ENCODE measurements around the gene ZNF619. TPM values are rescaled to one million over a fixed set of nuclear protein-coding genes. Genes with fewer than 3 reads are reported as not detected.

Gene ZNF619
- total and polyA plus RNA-seq, 9 of the 15 experiments (the other 6 are each of a cell fraction or from before 2014, with no cell fraction given) = 1.3 to 9.1 (median 6.3) TPM

DNA sequence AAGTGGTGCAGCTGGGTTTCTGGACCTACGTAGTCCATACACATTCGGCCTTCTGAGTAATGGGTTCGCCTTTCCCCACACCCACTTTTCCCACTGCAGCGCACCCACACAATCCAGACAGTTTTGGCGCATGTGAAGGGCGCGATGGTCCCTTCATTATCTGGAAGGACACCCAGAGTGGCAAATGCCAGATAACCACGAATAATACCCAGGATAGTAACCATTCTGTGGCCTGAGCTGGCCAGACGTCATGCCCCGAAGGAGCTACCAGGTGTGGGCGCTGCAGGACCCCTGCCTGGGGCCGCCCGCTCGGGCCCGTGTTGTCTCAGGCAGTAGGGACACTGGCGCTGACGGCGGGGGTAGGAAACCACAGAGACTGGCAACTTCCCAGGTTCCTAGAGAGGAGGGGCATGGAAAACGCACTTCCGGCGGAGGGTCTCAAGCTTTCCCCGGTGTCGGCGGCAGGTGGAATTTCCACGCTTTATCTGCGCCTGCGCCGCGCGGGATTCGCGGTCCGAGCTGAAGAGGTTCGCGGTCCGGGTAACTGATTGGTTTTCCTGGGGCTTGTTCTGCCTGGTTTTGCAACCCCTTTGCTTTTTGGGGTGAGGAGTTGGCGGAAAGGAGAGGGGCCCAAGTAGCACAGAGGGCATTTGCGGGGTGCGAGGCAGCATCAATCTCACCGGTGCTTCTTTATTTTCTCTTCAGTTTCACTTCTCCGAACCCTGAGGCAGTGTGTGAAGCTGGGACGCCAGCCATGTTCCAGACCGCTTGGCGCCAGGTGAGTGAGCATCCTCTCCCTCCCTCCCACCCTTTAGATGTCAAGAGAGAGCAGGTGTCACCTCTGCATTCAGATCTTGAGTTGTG, 28.9 kb downstream of the ZNF619 start, which contains the start of gene ZNF620 (continued):
- TF ChIP-seq ZBTB34 (CRISPR knock-in tag; IDR thresholded peaks at IDR 0.05) = no peak
- TF ChIP-seq, protein P1, sequence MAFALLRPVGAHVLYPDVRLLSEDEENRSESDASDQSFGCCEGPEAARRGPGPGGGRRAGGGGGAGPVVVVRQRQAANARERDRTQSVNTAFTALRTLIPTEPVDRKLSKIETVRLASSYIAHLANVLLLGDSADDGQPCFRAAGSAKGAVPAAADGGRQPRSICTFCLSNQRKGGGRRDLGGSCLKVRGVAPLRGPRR (CRISPR knock-in tag; IDR thresholded peaks at IDR 0.05) = no peak
- no peak for TF ChIP-seq ZNF561 (CRISPR knock-in tag; conservative IDR thresholded peaks at IDR 0.05)
- no peak for TF ChIP-seq HMG20B (CRISPR knock-in tag; IDR thresholded peaks at IDR 0.05)
- no peak for TF ChIP-seq ZC3H4 (CRISPR knock-in tag; IDR thresholded peaks at IDR 0.05; ENCODE audit: borderline replicate concordance)
- TF ChIP-seq NR3C1 (CRISPR knock-in tag; IDR thresholded peaks at IDR 0.05) = no peak
- TF ChIP-seq PTRF (tag; IDR thresholded peaks at IDR 0.05) = no peak
- TF ChIP-seq, protein P2, sequence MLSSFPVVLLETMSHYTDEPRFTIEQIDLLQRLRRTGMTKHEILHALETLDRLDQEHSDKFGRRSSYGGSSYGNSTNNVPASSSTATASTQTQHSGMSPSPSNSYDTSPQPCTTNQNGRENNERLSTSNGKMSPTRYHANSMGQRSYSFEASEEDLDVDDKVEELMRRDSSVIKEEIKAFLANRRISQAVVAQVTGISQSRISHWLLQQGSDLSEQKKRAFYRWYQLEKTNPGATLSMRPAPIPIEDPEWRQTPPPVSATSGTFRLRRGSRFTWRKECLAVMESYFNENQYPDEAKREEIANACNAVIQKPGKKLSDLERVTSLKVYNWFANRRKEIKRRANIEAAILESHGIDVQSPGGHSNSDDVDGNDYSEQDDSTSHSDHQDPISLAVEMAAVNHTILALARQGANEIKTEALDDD (IDR thresholded peaks at IDR 0.05) = no peak
- no peak for TF ChIP-seq ZBTB5 (IDR thresholded peaks at IDR 0.05)
- peak; percentile 84 for TF ChIP-seq POLR2G (IDR thresholded peaks at IDR 0.05; ENCODE audit: low read depth, low read length)
- TF ChIP-seq ZKSCAN1 (IDR thresholded peaks at IDR 0.05; ENCODE audit: low read depth, low read length) = no peak
- no peak for TF ChIP-seq PRDM10 (IDR thresholded peaks at IDR 0.05; ENCODE audit: partially characterized antibody)
- TF ChIP-seq HNRNPL (IDR thresholded peaks at IDR 0.05; ENCODE audit: low read depth, low read length) = no peak
- peak; percentile 70 for TF ChIP-seq CXXC5 (CRISPR knock-in tag; IDR thresholded peaks at IDR 0.05)
- TF ChIP-seq MEIS2 (IDR thresholded peaks at IDR 0.05; ENCODE audit: partially characterized antibody) = no peak
- no peak for TF ChIP-seq DNMT1 (IDR thresholded peaks at IDR 0.05)

All from K562 (cell line).